ENCODE results near the gene CRYZ. TPM values are rescaled to one million over a fixed set of nuclear protein-coding genes. Genes with fewer than 3 reads are reported as not detected.

CRYZ gene
- total RNA-seq, 4 donors from 2014 or later: 22.3 to 32.6 (median 27.7) TPM

- no peaks in the 10 kb centered on the region for H3K4me1 ChIP-seq
- H3K27ac ChIP-seq: no peak overlapping the region
- H3K9me3 ChIP-seq: no peaks in the 10 kb centered on the region
- TF ChIP-seq, protein P1, sequence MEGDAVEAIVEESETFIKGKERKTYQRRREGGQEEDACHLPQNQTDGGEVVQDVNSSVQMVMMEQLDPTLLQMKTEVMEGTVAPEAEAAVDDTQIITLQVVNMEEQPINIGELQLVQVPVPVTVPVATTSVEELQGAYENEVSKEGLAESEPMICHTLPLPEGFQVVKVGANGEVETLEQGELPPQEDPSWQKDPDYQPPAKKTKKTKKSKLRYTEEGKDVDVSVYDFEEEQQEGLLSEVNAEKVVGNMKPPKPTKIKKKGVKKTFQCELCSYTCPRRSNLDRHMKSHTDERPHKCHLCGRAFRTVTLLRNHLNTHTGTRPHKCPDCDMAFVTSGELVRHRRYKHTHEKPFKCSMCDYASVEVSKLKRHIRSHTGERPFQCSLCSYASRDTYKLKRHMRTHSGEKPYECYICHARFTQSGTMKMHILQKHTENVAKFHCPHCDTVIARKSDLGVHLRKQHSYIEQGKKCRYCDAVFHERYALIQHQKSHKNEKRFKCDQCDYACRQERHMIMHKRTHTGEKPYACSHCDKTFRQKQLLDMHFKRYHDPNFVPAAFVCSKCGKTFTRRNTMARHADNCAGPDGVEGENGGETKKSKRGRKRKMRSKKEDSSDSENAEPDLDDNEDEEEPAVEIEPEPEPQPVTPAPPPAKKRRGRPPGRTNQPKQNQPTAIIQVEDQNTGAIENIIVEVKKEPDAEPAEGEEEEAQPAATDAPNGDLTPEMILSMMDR (IDR thresholded peaks at IDR 0.05): no peak
- TF ChIP-seq POLR2A (IDR thresholded peaks at IDR 0.05): no peak
- 87 to 88% methylated on average over 4 to 6 of the region's 6 CpGs for WGBS, 2 donors
- DNase-seq: no peak
- H3K4me3 ChIP-seq: no peak overlapping the region
- peaks cover 3 to 97% (median 4%) of the 10 kb centered on the region in 3 donors for H3K36me3 ChIP-seq
- no peaks in the 10 kb centered on the region for H3K27me3 ChIP-seq
- intact Hi-C loops (cut with DNase I): no loop called here
Observed at GRCh38 chr1:74715806-74716205, 17.0 kb downstream of the CRYZ start.

- TF ChIP-seq, protein P1 (IDR thresholded peaks at IDR 0.05): no peak
- TF ChIP-seq POLR2A (IDR thresholded peaks at IDR 0.05): no peak
- no peaks in the 10 kb centered on the region for H3K27me3 ChIP-seq
- H3K4me3 ChIP-seq: no peak overlapping the region
- peaks cover 3 to 97% (median 4%) of the 10 kb centered on the region in 3 donors for H3K36me3 ChIP-seq
- intact Hi-C loops (cut with DNase I): no loop called here
- H3K9me3 ChIP-seq: no peaks in the 10 kb centered on the region
- 75% methylated on average over 1 of the region's 1 CpG; no CpG with 5 or more reads in 1 of the 2 donors for WGBS, 2 donors
- no peaks in the 10 kb centered on the region for H3K4me1 ChIP-seq
- peak overlapping the region in 1 of 4 donors; percentile 65 for H3K27ac ChIP-seq
- DNase-seq: no peak
Observed at GRCh38 chr1:74715236-74715502, 17.7 kb downstream of the CRYZ start.

- H3K36me3 ChIP-seq: peaks cover 3 to 97% (median 4%) of the 10 kb centered on the region in 3 donors
- peak overlapping the region in 2 of 4 donors; percentile 32 to 65 for H3K27ac ChIP-seq
- intact Hi-C loops (cut with DNase I): no loop called here
- no peaks in the 10 kb centered on the region for H3K27me3 ChIP-seq
- no peaks in the 10 kb centered on the region for H3K9me3 ChIP-seq
- DNase-seq: no peak
- WGBS, 2 donors: 61 to 63% methylated on average over 1 of the region's 1 CpG
- H3K4me3 ChIP-seq: no peak overlapping the region
- TF ChIP-seq, protein P1 (IDR thresholded peaks at IDR 0.05): no peak
- no peak for TF ChIP-seq POLR2A (IDR thresholded peaks at IDR 0.05)
- no peaks in the 10 kb centered on the region for H3K4me1 ChIP-seq
Observed at GRCh38 chr1:74714429-74715235, 18.2 kb downstream of the CRYZ start.

DNA sequence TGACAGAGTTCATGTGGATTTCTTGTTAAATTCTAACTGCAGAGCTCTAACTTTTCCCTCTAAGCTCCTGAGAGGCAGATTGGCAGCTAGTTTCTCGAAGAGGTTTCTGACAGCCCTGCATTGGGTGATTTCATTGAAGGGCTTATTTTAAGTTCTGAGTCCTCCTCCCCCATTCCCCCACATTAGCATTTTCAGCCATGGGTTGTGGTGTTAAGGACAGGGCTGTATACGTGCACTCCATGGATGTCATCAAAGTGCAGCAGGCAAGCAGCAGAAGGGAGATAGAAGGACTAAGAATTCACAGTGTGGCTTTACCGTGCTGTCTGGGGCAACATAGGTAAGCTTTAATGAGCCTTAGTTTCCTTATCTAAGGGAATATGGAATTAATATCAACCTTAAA, 19.0 kb downstream of the CRYZ start:
- Histone ChIP-seq H3K4me1 (no peaks in the 10 kb centered on the region), H3K9me3 (no peaks in the 10 kb centered on the region), H3K27ac (peak overlapping the region in 3 of 4 donors; percentile 32 to 65 (median 35)), H3K27me3 (no peaks in the 10 kb centered on the region), H3K36me3 (peaks cover 0 to 97% (median 3%) of the 10 kb centered on the region in 3 donors), H3K4me3 (no peak overlapping the region)
- no peak for TF ChIP-seq POLR2A (IDR thresholded peaks at IDR 0.05)
- TF ChIP-seq, protein P1 (IDR thresholded peaks at IDR 0.05): no peak
- intact Hi-C loops (cut with DNase I): no loop called here
- WGBS, 2 donors: 89 to 92% methylated on average over 3 of the region's 3 CpGs
- DNase-seq: no peak

DNA sequence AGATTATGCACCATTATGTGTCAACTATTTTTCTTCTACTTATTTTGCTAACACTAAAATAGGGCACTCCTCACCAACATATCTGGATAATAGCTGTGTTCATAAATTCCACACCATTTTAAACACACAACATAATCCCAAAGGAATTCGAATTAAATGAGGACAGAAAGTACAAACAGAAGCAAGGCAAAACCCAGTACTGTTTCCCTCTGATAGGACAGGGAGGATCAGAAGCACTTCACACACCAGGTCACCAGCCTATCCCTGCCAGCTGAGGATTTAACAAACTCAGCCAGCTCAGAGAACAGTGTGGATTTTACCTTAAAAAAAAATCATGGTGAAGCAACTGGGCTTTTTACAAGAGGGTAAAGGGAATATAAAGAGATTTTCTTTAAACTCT, 20.0 kb downstream of the CRYZ start:
- DNase-seq: no peak
- Histone ChIP-seq H3K4me3 (no peak overlapping the region), H3K27me3 (no peaks in the 10 kb centered on the region), H3K36me3 (peaks cover 0 to 97% (median 3%) of the 10 kb centered on the region in 3 donors), H3K27ac (peak overlapping the region in 3 of 4 donors; percentile 32 to 65 (median 35)), H3K9me3 (no peaks in the 10 kb centered on the region), H3K4me1 (no peaks in the 10 kb centered on the region)
- intact Hi-C loops (cut with DNase I): no loop called here
- 28 to 33% methylated on average over 1 of the region's 1 CpG for WGBS, 2 donors
- TF ChIP-seq, protein P1 (IDR thresholded peaks at IDR 0.05): no peak
- TF ChIP-seq POLR2A (IDR thresholded peaks at IDR 0.05): no peak
